OCI-LY3 (cell line): ENCODE data around the gene UMODL1.

Experiments
- H2AFZ ChIP-seq: fragments of 200-600, 300-600 bp; shearing (Covaris generic); 2 replicates; pipeline ENCODE4 v1.6.0; 2014; ENCODE audit warnings: antibody characterized with exemption, low read depth, low read length
- H3K27ac ChIP-seq: fragments of 200-600, 300-600 bp; sonication (generic); 2 replicates; pipeline ENCODE4 v1.5.1; 2014; ENCODE audit warnings: mild to moderate bottlenecking, low read length, moderate library complexity, mixed read lengths
- H3K27me3 ChIP-seq: fragments of 200-600, 300-600 bp; sonication (generic); 2 replicates; pipeline ENCODE4 v1.6.1; 2014; ENCODE audit warnings: low read depth, low read length, mixed read lengths
- H3K36me3 ChIP-seq: fragments of 200-600, 300-600 bp; sonication (generic); replicated peaks from 2 replicates; pipeline ENCODE3; 2014; ENCODE audit warnings: low read depth, low read length, mixed read lengths
- H3K4me1 ChIP-seq: fragments of 300-600, 200-600 bp; sonication (generic); 2 replicates; pipeline ENCODE4 v1.6.1; 2014; ENCODE audit warnings: low read length, mixed read lengths
- H3K4me2 ChIP-seq: fragments of 200-600, 300-600 bp; sonication (generic); 2 replicates; pipeline ENCODE4 v1.6.1; 2014; ENCODE audit warnings: low read length, mixed read lengths
- H3K4me3 ChIP-seq: fragments of 300-600, 200-600 bp; sonication (generic); 2 replicates; pipeline ENCODE4 v1.5.1; 2014; ENCODE audit warnings: antibody characterized with exemption, mild to moderate bottlenecking, low read length, moderate library complexity
- H3K79me2 ChIP-seq: fragments of 300-600, 200-600 bp; shearing (Covaris generic); 2 replicates; pipeline ENCODE4 v1.6.1; 2014; ENCODE audit warnings: mild to moderate bottlenecking, low read length, mixed read lengths
- H3K9ac ChIP-seq: fragments of 300-600, 200-600 bp; shearing (Covaris generic); 2 replicates; pipeline ENCODE4 v1.6.0; 2014; ENCODE audit warnings: mild to moderate bottlenecking, low read length, moderate library complexity
- H3K9me3 ChIP-seq: fragments of 200-600, 300-600 bp; shearing (Covaris generic); 2 replicates; pipeline ENCODE4 v1.6.1; 2014; ENCODE audit warnings: low read length, mixed read lengths; ENCODE audit not compliant: insufficient read depth
- H4K20me1 ChIP-seq: fragments of 200-600, 300-600 bp; sonication (generic); 2 replicates; pipeline ENCODE4 v1.6.1; 2016; ENCODE audit warnings: low read length, mixed read lengths; ENCODE audit not compliant: insufficient read depth
- EZH2phosphoT487 ChIP-seq: fragments of 200-600 bp; shearing (Covaris generic); IDR thresholded peaks from 2 replicates; pipeline ENCODE4 v1.6.1; 2018; ENCODE audit warnings: antibody characterized with exemption, mixed run types, low read depth
- TF ChIP-seq, protein P1 (sequence below): fragments of 200-600, 300-600 bp; sonication (generic); IDR thresholded peaks from 2 replicates; pipeline ENCODE4 v1.5.1; 2014; ENCODE audit warnings: antibody characterized with exemption, low read length, low read depth

The UMODL1 gene

DNA sequence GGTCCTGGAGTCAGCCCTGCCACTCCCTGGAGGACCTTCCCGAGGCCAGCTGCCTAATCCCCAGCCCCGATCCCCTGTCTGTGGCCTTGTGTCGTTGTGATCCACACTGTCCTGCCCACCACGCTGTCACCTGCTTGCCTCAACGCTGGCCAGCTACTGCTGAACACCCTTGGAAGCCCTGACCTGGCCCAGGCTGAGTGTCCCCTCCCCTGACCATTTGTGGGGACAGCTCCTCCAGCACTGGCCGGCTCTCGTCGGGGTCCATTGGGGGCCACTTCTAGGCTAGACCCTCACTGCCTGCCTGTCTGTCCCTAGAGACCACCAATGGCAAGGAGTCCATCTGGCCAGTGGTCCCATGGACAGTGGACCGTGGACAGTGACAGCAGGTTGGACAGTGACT, 12.0 kb upstream of the UMODL1 start:
- peaks cover 3% of the 10 kb centered on the region; the same call in 1 of the 2 replicates for H3K9me3 ChIP-seq
- H3K36me3 ChIP-seq = no peaks in the 10 kb centered on the region
- H3K4me2 ChIP-seq = no peak overlapping the region
- H2AFZ ChIP-seq = no peak overlapping the region
- H3K4me1 ChIP-seq = peaks cover 34% of the 10 kb centered on the region
- TF ChIP-seq, protein P1, sequence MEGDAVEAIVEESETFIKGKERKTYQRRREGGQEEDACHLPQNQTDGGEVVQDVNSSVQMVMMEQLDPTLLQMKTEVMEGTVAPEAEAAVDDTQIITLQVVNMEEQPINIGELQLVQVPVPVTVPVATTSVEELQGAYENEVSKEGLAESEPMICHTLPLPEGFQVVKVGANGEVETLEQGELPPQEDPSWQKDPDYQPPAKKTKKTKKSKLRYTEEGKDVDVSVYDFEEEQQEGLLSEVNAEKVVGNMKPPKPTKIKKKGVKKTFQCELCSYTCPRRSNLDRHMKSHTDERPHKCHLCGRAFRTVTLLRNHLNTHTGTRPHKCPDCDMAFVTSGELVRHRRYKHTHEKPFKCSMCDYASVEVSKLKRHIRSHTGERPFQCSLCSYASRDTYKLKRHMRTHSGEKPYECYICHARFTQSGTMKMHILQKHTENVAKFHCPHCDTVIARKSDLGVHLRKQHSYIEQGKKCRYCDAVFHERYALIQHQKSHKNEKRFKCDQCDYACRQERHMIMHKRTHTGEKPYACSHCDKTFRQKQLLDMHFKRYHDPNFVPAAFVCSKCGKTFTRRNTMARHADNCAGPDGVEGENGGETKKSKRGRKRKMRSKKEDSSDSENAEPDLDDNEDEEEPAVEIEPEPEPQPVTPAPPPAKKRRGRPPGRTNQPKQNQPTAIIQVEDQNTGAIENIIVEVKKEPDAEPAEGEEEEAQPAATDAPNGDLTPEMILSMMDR = no peak
- TF ChIP-seq EZH2phosphoT487 = no peak
- peaks cover 6% of the 10 kb centered on the region; the same call in 1 of the 2 replicates for H3K27me3 ChIP-seq
- no peak overlapping the region for H3K9ac ChIP-seq
- no peaks in the 10 kb centered on the region for H4K20me1 ChIP-seq
- no peaks in the 10 kb centered on the region for H3K79me2 ChIP-seq
- no peak overlapping the region for H3K27ac ChIP-seq
- H3K4me3 ChIP-seq = no peak overlapping the region

GRCh38 chr21:42059721-42060120, 11.4 kb upstream of the UMODL1 start:
- H3K79me2 ChIP-seq = no peaks in the 10 kb centered on the region
- no peaks in the 10 kb centered on the region for H3K36me3 ChIP-seq
- H3K4me1 ChIP-seq = peaks cover 35% of the 10 kb centered on the region
- TF ChIP-seq, protein P1 = no peak
- no peak for TF ChIP-seq EZH2phosphoT487
- H3K27ac ChIP-seq = no peak overlapping the region
- no peak overlapping the region for H2AFZ ChIP-seq
- no peak overlapping the region for H3K4me2 ChIP-seq
- H3K9me3 ChIP-seq = peaks cover 3% of the 10 kb centered on the region; the same call in 1 of the 2 replicates
- H4K20me1 ChIP-seq = no peaks in the 10 kb centered on the region
- no peak overlapping the region for H3K4me3 ChIP-seq
- H3K27me3 ChIP-seq = peaks cover 6% of the 10 kb centered on the region
- no peak overlapping the region for H3K9ac ChIP-seq

GRCh38 chr21:42060166-42060565, 11.0 kb upstream of the UMODL1 start:
- H3K79me2 ChIP-seq = no peaks in the 10 kb centered on the region
- H3K27ac ChIP-seq = no peak overlapping the region
- H3K4me1 ChIP-seq = peaks cover 35% of the 10 kb centered on the region
- no peak overlapping the region for H3K4me2 ChIP-seq
- H3K9me3 ChIP-seq = peaks cover 3% of the 10 kb centered on the region; the same call in 1 of the 2 replicates
- TF ChIP-seq, protein P1 = no peak
- TF ChIP-seq EZH2phosphoT487 = no peak
- no peaks in the 10 kb centered on the region for H4K20me1 ChIP-seq
- no peak overlapping the region for H3K4me3 ChIP-seq
- peaks cover 9% of the 10 kb centered on the region for H3K27me3 ChIP-seq
- no peak overlapping the region for H2AFZ ChIP-seq
- H3K9ac ChIP-seq = no peak overlapping the region
- no peaks in the 10 kb centered on the region for H3K36me3 ChIP-seq

GRCh38 chr21:42061195-42061985, 9.7 kb upstream of the UMODL1 start:
- H3K4me2 ChIP-seq = peak overlapping the region; percentile 81

More at GRCh38 chr21:42061195-42061985, 9.7 kb upstream of the UMODL1 start:
- H4K20me1 ChIP-seq = no peaks in the 10 kb centered on the region
- peaks cover 35% of the 10 kb centered on the region for H3K4me1 ChIP-seq
- no peak overlapping the region; the same call in 1 of the 2 replicates for H2AFZ ChIP-seq
- H3K27me3 ChIP-seq = peaks cover 9% of the 10 kb centered on the region
- peak overlapping the region; percentile 44 for H3K9ac ChIP-seq
- no peaks in the 10 kb centered on the region for H3K36me3 ChIP-seq
- TF ChIP-seq, protein P1 = no peak
- no peak for TF ChIP-seq EZH2phosphoT487
- H3K27ac ChIP-seq = peak overlapping the region; percentile 51
- peaks cover 3% of the 10 kb centered on the region; the same call in 1 of the 2 replicates for H3K9me3 ChIP-seq
- H3K4me3 ChIP-seq = peak overlapping the region; percentile 48
- H3K79me2 ChIP-seq = no peaks in the 10 kb centered on the region
